Esophagus muscularis mucosa (tissue), 4 donors: Measurements from ENCODE around the gene TACC2. TPM values are rescaled to one million over a fixed set of nuclear protein-coding genes. Genes with fewer than 3 reads are reported as not detected.
A peak's percentile ranks its signal among the peaks of the same experiment; 100 is the strongest.

Experiments
- DNase-seq: peaks from one replicate; pipeline ENCODE4 v3.0.0-alpha.2; 2017; ENCODE audit errors: extremely low spot score
- H3K27ac ChIP-seq, 4 donors: fragments of 200-600 bp; sonication (generic); replicated peaks in 1 of 4; 1 replicate in 3 of 4; 2 replicates in 1 of 4; pipeline ENCODE4 v1.5.1; 2016 to 2019; ENCODE audit warnings: mild to moderate bottlenecking in 1 of 4
- H3K27me3 ChIP-seq, 4 donors: fragments of 200-600 bp; sonication (generic); one replicate each; pipeline versions ENCODE4 v1.5.1 to v1.6.0; 2016 to 2019
- H3K36me3 ChIP-seq, 4 donors: fragments of 200-600 bp; sonication (generic); one replicate each; pipeline ENCODE4 v1.5.1; 2016 to 2019
- H3K4me1 ChIP-seq, 4 donors: fragments of 200-600 bp; sonication (generic); one replicate each; pipeline ENCODE4 v1.5.1; 2016 to 2019
- H3K4me3 ChIP-seq, 4 donors: fragments of 200-600 bp; sonication (generic); 1 replicate in 2 of 4; 2 replicates in 2 of 4; pipeline ENCODE4 v1.5.1; 2016 to 2019; ENCODE audit warnings: mild to moderate bottlenecking in 4 of 4, moderate library complexity in 1 of 4
- H3K9me3 ChIP-seq, 4 donors: fragments of 200-600 bp; sonication (generic); 1 replicate in 3 of 4; 2 replicates in 1 of 4; pipeline ENCODE4 v1.5.1; 2016 to 2019
- CTCF ChIP-seq, 3 experiments: fragments of 200-600 bp in 2 of 3; fragments of 450-650 bp in 1 of 3; sonication (generic) in 2 of 3; IDR thresholded peaks; one replicate each; pipeline ENCODE4 v1.5.1; 2017 to 2019; ENCODE audit warnings: antibody characterized with exemption in 3 of 3, mild to moderate bottlenecking in 2 of 3, moderate library complexity in 1 of 3
- EP300 ChIP-seq: sonication (generic); formaldehyde crosslinking; IDR thresholded peaks from one replicate; pipeline ENCODE4 v1.6.1; 2017; ENCODE audit warnings: antibody characterized with exemption
- POLR2A ChIP-seq: fragments of 450-650 bp; IDR thresholded peaks from one replicate; pipeline ENCODE4 v1.6.1; 2017; ENCODE audit warnings: antibody characterized with exemption, moderate library complexity, mild to moderate bottlenecking, low read depth
- POLR2AphosphoS5 ChIP-seq, 2 donors: sonication (generic); formaldehyde crosslinking; IDR thresholded peaks; one replicate each; pipeline ENCODE4 v1.6.1; 2017; ENCODE audit warnings: antibody characterized with exemption in 2 of 2
- WGBS: methylation state at CpG from one replicate; pipeline ENCODE4 v1.1.5; 2018; 5-methylcytosine and 5-hydroxymethylcytosine counted together
- intact Hi-C: fragments of 100-400 bp; cut with DNase I; formaldehyde crosslinking; loops from one replicate; pipeline ENCODE4 v1.15.1; 2023
- total RNA-seq, 4 donors: library from RNA; depleted of rRNA; stranded (reverse); fragments of >200 nt; gene quantifications; one replicate each; pipeline versions ENCODE4 v1.1.0 to v1.2.1, GENCODE V29; 2016

The TACC2 gene
- total RNA-seq, 4 donors from 2014 or later = 53.7 to 99.4 (median 75.6) TPM

GRCh38 chr10:122140461-122140902, 151.5 kb downstream of the TACC2 start:
- H3K36me3 ChIP-seq = peaks cover 0 to 36% (median 10%) of the 10 kb centered on the region in 4 donors
- WGBS = 56% methylated on average over 9 of the region's 9 CpGs
- DNase-seq = no peak
- peak in 1 of 2 donors; percentile 17 for TF ChIP-seq POLR2AphosphoS5 (IDR thresholded peaks at IDR 0.05)
- no peak for TF ChIP-seq EP300
- no peak for TF ChIP-seq POLR2A
- TF ChIP-seq CTCF (IDR thresholded peaks at IDR 0.05) = no peak
- peaks cover 0 to 4% (median 0%) of the 10 kb centered on the region in 4 donors for H3K9me3 ChIP-seq
- no peak overlapping the region for H3K4me3 ChIP-seq
- no peaks in the 10 kb centered on the region for H3K27me3 ChIP-seq
- peak overlapping the region; percentile 80 to 88 (median 86) for H3K27ac ChIP-seq
- intact Hi-C loops = loop anchor here (5.0 kb wide), 1 partner anchor 67 kb away; no protein-coding TSS in a partner anchor
- peaks cover 61 to 70% (median 66%) of the 10 kb centered on the region in 4 donors for H3K4me1 ChIP-seq

GRCh38 chr10:122140941-122141623, 152.1 kb downstream of the TACC2 start:
- H3K4me1 ChIP-seq = peaks cover 61 to 70% (median 62%) of the 10 kb centered on the region in 4 donors
- H3K9me3 ChIP-seq = peaks cover 0 to 4% (median 0%) of the 10 kb centered on the region in 4 donors
- peak overlapping the region in 1 of 4 donors; percentile 8 for H3K4me3 ChIP-seq
- H3K36me3 ChIP-seq = peaks cover 0 to 36% (median 13%) of the 10 kb centered on the region in 4 donors
- H3K27ac ChIP-seq = peak overlapping the region; percentile 80 to 88 (median 86)
- peak; percentile 98 for DNase-seq
- WGBS = 20% methylated on average over 10 of the region's 10 CpGs
- TF ChIP-seq POLR2AphosphoS5 (IDR thresholded peaks at IDR 0.05) (peak; percentile 72 to 81), EP300 (no peak), CTCF (IDR thresholded peaks at IDR 0.05) (peak in 1 of 3 experiments; percentile 2), POLR2A (no peak)
- no peaks in the 10 kb centered on the region for H3K27me3 ChIP-seq
- intact Hi-C loops = loop anchor here (5.0 kb wide), 1 partner anchor 66 kb away; no protein-coding TSS in a partner anchor

GRCh38 chr10:122141821-122142640, 153.1 kb downstream of the TACC2 start:
- Histone ChIP-seq H3K4me1 (peaks cover 64 to 75% (median 65%) of the 10 kb centered on the region in 4 donors), H3K4me3 (no peak overlapping the region), H3K36me3 (peaks cover 0 to 36% (median 13%) of the 10 kb centered on the region in 4 donors), H3K27me3 (no peaks in the 10 kb centered on the region), H3K27ac (peak overlapping the region; percentile 80 to 88 (median 86)), H3K9me3 (peaks cover 0 to 4% (median 0%) of the 10 kb centered on the region in 4 donors)
- 28% methylated on average over 6 of the region's 15 CpGs for WGBS
- intact Hi-C loops = loop anchor here (5.0 kb wide), 1 partner anchor 65 kb away; no protein-coding TSS in a partner anchor
- TF ChIP-seq POLR2AphosphoS5 (IDR thresholded peaks at IDR 0.05) = no peak
- TF ChIP-seq CTCF (IDR thresholded peaks at IDR 0.05) = no peak
- TF ChIP-seq EP300 = no peak
- TF ChIP-seq POLR2A = no peak
- no peak for DNase-seq

- Histone ChIP-seq H3K27ac (peak overlapping the region; percentile 80 to 88 (median 86)), H3K4me3 (no peak overlapping the region), H3K4me1 (peaks cover 70 to 78% (median 72%) of the 10 kb centered on the region in 4 donors), H3K27me3 (no peaks in the 10 kb centered on the region), H3K36me3 (peaks cover 0 to 33% (median 13%) of the 10 kb centered on the region in 4 donors), H3K9me3 (peaks cover 0 to 4% (median 0%) of the 10 kb centered on the region in 4 donors)
- TF ChIP-seq CTCF (IDR thresholded peaks at IDR 0.05) = peak; percentile 97 to 98 (median 98)
- TF ChIP-seq POLR2A = no peak
- TF ChIP-seq POLR2AphosphoS5 (IDR thresholded peaks at IDR 0.05) = peak; percentile 10 to 29
- no peak for TF ChIP-seq EP300
- intact Hi-C loops = loop anchor here (5.0 kb wide), 1 partner anchor 65 kb away; no protein-coding TSS in a partner anchor
- DNase-seq = no peak
- WGBS = 32% methylated on average over 6 of the region's 14 CpGs
Observed at GRCh38 chr10:122142641-122143237, 153.8 kb downstream of the TACC2 start.
